ENCODE measurements around the gene PPP1R36. TPM values are rescaled to one million over a fixed set of nuclear protein-coding genes. Genes with fewer than 3 reads are reported as not detected.

PPP1R36 gene
- total RNA-seq, 1 donor from 2014 or later: not detected

GRCh38 chr14:64541261-64541971, 8.3 kb upstream of the PPP1R36 start:
- Histone ChIP-seq H3K27me3 (no peaks in the 10 kb centered on the region), H3K36me3 (no peaks in the 10 kb centered on the region), H3K9me3 (no peaks in the 10 kb centered on the region), H3K4me3 (peak overlapping the region; percentile 51 to 74), H3K4me1 (peaks cover 0 to 10% of the 10 kb centered on the region in 2 donors), H3K27ac (peak overlapping the region; percentile 76 to 78)
- intact Hi-C loops (cut with DNase I): loop anchor here (2.0 to 10.0 kb wide), 4 partner anchors 155 to 373 kb away; partner anchors contain the start of gene CHURC1
- peak in 1 of 3 experiments; percentile 30 for TF ChIP-seq CTCF (IDR thresholded peaks at IDR 0.05)
- peak in 1 of 2 donors; percentile 69 for DNase-seq (ENCODE audit: low spot score in 2 of 2)

GRCh38 chr14:64541972-64542835, 7.6 kb upstream of the PPP1R36 start:
- no peak overlapping the region for H3K27ac ChIP-seq
- TF ChIP-seq CTCF (IDR thresholded peaks at IDR 0.05): no peak
- peaks cover 0 to 1% of the 10 kb centered on the region in 2 donors for H3K36me3 ChIP-seq
- intact Hi-C loops (cut with DNase I): loop anchor here (2.0 to 10.0 kb wide), 4 partner anchors 155 to 373 kb away; partner anchors contain the start of gene CHURC1
- no peaks in the 10 kb centered on the region for H3K27me3 ChIP-seq
- DNase-seq (ENCODE audit: low spot score in 2 of 2): no peak
- H3K4me3 ChIP-seq: peak overlapping the region; percentile 51 to 74
- no peaks in the 10 kb centered on the region for H3K9me3 ChIP-seq
- peaks cover 0 to 10% of the 10 kb centered on the region in 2 donors for H3K4me1 ChIP-seq

GRCh38 chr14:64542836-64543201, 6.9 kb upstream of the PPP1R36 start:
- no peak for TF ChIP-seq CTCF (IDR thresholded peaks at IDR 0.05)
- no peaks in the 10 kb centered on the region for H3K9me3 ChIP-seq
- H3K27ac ChIP-seq: no peak overlapping the region
- no peaks in the 10 kb centered on the region for H3K27me3 ChIP-seq
- H3K36me3 ChIP-seq: peaks cover 0 to 2% of the 10 kb centered on the region in 2 donors
- peak overlapping the region; percentile 51 to 74 for H3K4me3 ChIP-seq
- peaks cover 0 to 10% of the 10 kb centered on the region in 2 donors for H3K4me1 ChIP-seq
- no peak for DNase-seq (ENCODE audit: low spot score in 2 of 2)
- intact Hi-C loops (cut with DNase I): loop anchor here (5.0 to 10.0 kb wide), 2 partner anchors 204 to 372 kb away; partner anchors contain the start of gene CHURC1

GRCh38 chr14:64544607-64545312, 5.0 kb upstream of the PPP1R36 start:
- no peak for TF ChIP-seq CTCF (IDR thresholded peaks at IDR 0.05)
- no peaks in the 10 kb centered on the region for H3K9me3 ChIP-seq
- H3K4me3 ChIP-seq: peak overlapping the region in 1 of 2 donors; percentile 8
- intact Hi-C loops (cut with DNase I): loop anchor here (5.0 to 10.0 kb wide), 2 partner anchors 203 to 370 kb away; partner anchors contain the start of gene CHURC1
- no peak overlapping the region for H3K27ac ChIP-seq
- DNase-seq (ENCODE audit: low spot score in 2 of 2): no peak
- no peaks in the 10 kb centered on the region for H3K27me3 ChIP-seq
- H3K36me3 ChIP-seq: peaks cover 0 to 2% of the 10 kb centered on the region in 2 donors
- H3K4me1 ChIP-seq: peaks cover 0 to 8% of the 10 kb centered on the region in 2 donors

- Histone ChIP-seq H3K4me1 (peaks cover 0 to 9% of the 10 kb centered on the region in 2 donors), H3K27me3 (no peaks in the 10 kb centered on the region), H3K36me3 (peaks cover 0 to 2% of the 10 kb centered on the region in 2 donors), H3K4me3 (no peak overlapping the region), H3K9me3 (no peaks in the 10 kb centered on the region), H3K27ac (no peak overlapping the region)
- no peak for TF ChIP-seq CTCF (IDR thresholded peaks at IDR 0.05)
- DNase-seq (ENCODE audit: low spot score in 2 of 2): no peak
- intact Hi-C loops (cut with DNase I): loop anchor here (10.0 kb wide), 1 partner anchor 366 kb away; the partner anchor contains the start of gene CHURC1
Observed at GRCh38 chr14:64549016-64549415, 745 bp upstream of the PPP1R36 start.
